Ovary (tissue), 9 donors: ENCODE results near the gene MRPL57. TPM values are rescaled to one million over a fixed set of nuclear protein-coding genes. Genes with fewer than 3 reads are reported as not detected.
"Not testable (repeated sequence)": the region's sequence is repeated elsewhere in the genome, so short reads cannot be mapped to it uniquely, and the experiment has no call there.

Experiments used
- DNase-seq, 5 donors: peaks; one replicate each; pipeline ENCODE4 v3.0.0-alpha.2; 2019 to 2020
- H3K27ac ChIP-seq, 2 donors: fragments of 200-600 bp; one replicate each; pipeline versions ENCODE4 v1.5.1 to v1.8.0; 2019 to 2022
- H3K27me3 ChIP-seq: fragments of 200-600 bp; one replicate; pipeline ENCODE4 v1.8.0; 2022
- H3K36me3 ChIP-seq: fragments of 200-600 bp; sonication (generic); one replicate; pipeline ENCODE4 v1.5.1; 2019
- H3K4me1 ChIP-seq: one replicate; pipeline ENCODE4 v1.8.1; 2013; ENCODE audit warnings: mild to moderate bottlenecking, moderate library complexity; ENCODE audit not compliant: insufficient read depth
- H3K4me3 ChIP-seq: fragments of 200-600 bp; sonication (generic); one replicate; pipeline ENCODE4 v1.5.1; 2017
- H3K9me3 ChIP-seq, 2 donors: fragments of 200-600 bp in 1 of 2; sonication (generic) in 1 of 2; one replicate each; pipeline versions ENCODE4 v1.5.1 to v1.8.1; 2013 to 2019; ENCODE audit warnings: mild to moderate bottlenecking in 1 of 2, moderate library complexity in 1 of 2
- EP300 ChIP-seq: sonication (generic); formaldehyde crosslinking; IDR thresholded peaks from one replicate; pipeline ENCODE4 v1.6.1; 2017; ENCODE audit warnings: antibody characterized with exemption
- POLR2A ChIP-seq: fragments of 450-650 bp; IDR thresholded peaks from one replicate; pipeline ENCODE4 v1.6.1; 2017; ENCODE audit warnings: antibody characterized with exemption, mild to moderate bottlenecking, moderate library complexity
- WGBS, 3 donors: extraction: QIAGEN DNeasy Blood & Tissue Kit in 1 of 3; methylation state at CpG; one replicate each; pipeline versions ENCODE4 v1.1.5 to v1.1.7; 2013 to 2017; 5-methylcytosine and 5-hydroxymethylcytosine counted together
- intact Hi-C, 4 donors: fragments of 100-400 bp; cut with DNase I; formaldehyde crosslinking; loops; one replicate each; pipeline versions ENCODE4 v1.11.0 to v1.15.1; 2022 to 2023
- polyA plus RNA-seq, 2 donors: library from polyadenylated mRNA; stranded (reverse); fragments of 200-250 nt in 1 of 2; fragments of 350-450 nt in 1 of 2; fragmentation: Illumina TruSeq in 1 of 2; extraction: RNeasy Lipid Tissue Mini Kit (QIAGEN cat#74804) in 1 of 2; gene quantifications; one replicate each; pipeline ENCODE4 v1.2.3, GENCODE V29; 2013 to 2014
- total RNA-seq, 7 donors: library from RNA; depleted of rRNA in 2 of 7; stranded (reverse); fragments of >200 nt in 2 of 7; fragmentation: NEBNext Ultra II Directional in 3 of 7; extraction: Animal tissue kit (Norgen Biotek cat#: 25700) in 3 of 7; gene quantifications; one replicate each; pipeline versions ENCODE4 v1.1.0 to v1.2.4, GENCODE V29; 2016 to 2023
- TF ChIP-seq, protein P1 (sequence below), 3 donors: fragments of 450-650 bp in 2 of 3; fragments of 200-600 bp in 1 of 3; IDR thresholded peaks; one replicate each; pipeline versions ENCODE4 v1.5.1 to v1.8.0; 2016 to 2022; ENCODE audit warnings: antibody characterized with exemption in 3 of 3, mild to moderate bottlenecking in 1 of 3
- donor health status: DM: no; HTN: no; CAD: no; lungs with moderate emphysema.
- donor health status: DM: no; HTN: no; CAD: no.
- donor health status: Bipolar disorder and iron deficiency.
- donor health status: DM: yes; HTN: yes; CAD: no.
- donor health status: DM: no; HTN: no; CAD: no.
- donor health status: DM: yes; HTN: yes; CAD: no.

MRPL57 gene
- total and polyA plus RNA-seq, 9 donors, result 16.1 to 39.3 (median 19.7) TPM

DNA sequence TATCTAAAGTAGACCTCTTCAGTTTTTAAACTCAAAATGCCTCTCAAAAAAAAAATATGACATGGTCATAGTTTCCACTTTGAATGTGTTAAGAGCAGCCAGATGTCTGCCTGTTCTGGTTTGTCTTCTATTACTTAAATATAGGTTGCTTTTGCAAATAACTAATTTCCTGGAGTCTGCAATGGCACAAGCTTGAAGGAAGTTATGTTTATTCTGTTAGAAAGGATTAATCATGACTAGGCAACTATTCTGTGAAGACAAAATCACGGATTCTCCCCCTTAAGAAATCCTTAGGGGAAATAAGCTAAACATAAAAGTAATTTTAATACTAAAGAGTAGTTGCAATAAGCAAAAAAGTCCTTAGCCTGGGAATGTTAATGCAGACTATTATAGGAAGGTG lies 26.4 kb upstream of the MRPL57 start:
- intact Hi-C loops, result no loop called here
- Histone ChIP-seq H3K36me3 (no peaks in the 10 kb centered on the region), H3K27me3 (no peaks in the 10 kb centered on the region), H3K9me3 (no peaks in the 10 kb centered on the region), H3K4me3 (no peak overlapping the region), H3K4me1 (no peaks in the 10 kb centered on the region), H3K27ac (no peak overlapping the region)
- DNase-seq, result no peak
- TF ChIP-seq, protein P1, sequence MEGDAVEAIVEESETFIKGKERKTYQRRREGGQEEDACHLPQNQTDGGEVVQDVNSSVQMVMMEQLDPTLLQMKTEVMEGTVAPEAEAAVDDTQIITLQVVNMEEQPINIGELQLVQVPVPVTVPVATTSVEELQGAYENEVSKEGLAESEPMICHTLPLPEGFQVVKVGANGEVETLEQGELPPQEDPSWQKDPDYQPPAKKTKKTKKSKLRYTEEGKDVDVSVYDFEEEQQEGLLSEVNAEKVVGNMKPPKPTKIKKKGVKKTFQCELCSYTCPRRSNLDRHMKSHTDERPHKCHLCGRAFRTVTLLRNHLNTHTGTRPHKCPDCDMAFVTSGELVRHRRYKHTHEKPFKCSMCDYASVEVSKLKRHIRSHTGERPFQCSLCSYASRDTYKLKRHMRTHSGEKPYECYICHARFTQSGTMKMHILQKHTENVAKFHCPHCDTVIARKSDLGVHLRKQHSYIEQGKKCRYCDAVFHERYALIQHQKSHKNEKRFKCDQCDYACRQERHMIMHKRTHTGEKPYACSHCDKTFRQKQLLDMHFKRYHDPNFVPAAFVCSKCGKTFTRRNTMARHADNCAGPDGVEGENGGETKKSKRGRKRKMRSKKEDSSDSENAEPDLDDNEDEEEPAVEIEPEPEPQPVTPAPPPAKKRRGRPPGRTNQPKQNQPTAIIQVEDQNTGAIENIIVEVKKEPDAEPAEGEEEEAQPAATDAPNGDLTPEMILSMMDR (IDR thresholded peaks at IDR 0.05), result no peak
- TF ChIP-seq POLR2A, result no peak
- no peak for TF ChIP-seq EP300
- WGBS, 3 donors, result 73 to 81% (median 73%) methylated on average over 1 of the region's 1 CpG

DNA sequence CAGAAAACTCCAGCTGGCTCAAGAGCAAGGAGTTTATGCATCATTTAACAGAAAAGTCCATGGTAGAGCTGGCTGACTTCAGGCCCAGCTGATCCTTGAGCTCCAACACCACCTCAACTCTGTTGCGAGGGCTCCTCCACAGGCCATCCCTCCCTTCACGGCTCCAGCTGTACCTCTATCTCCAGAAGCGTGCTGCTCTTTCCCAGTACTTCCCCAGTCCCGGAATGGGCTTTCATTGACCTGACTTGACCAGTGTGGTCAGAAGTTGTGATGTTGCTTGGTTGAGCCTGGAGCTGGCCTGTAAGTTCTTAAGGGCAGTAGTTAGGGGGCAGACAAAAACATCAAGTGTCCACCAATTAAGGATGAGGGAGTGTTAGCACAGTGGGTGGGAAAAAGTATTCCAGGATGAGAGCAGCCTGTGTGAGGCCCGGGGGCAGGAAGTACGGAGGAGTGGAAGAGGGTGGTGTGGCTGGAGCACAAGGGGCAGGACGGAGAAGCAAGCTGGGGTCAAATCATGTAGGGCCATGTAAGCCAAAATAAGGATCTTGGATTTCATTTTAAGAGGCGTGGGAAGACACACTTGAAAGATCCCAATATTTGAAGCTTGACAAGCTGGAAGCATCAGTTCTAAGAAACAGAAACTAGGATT lies 24.1 kb upstream of the MRPL57 start:
- no peak for DNase-seq
- Histone ChIP-seq H3K36me3 (no peaks in the 10 kb centered on the region), H3K4me3 (no peak overlapping the region), H3K27ac (no peak overlapping the region), H3K4me1 (no peaks in the 10 kb centered on the region), H3K27me3 (no peaks in the 10 kb centered on the region), H3K9me3 (no peaks in the 10 kb centered on the region)
- intact Hi-C loops, result no loop called here
- 58 to 70% (median 65%) methylated on average over 8 of the region's 8 CpGs for WGBS, 3 donors
- no peak for TF ChIP-seq EP300
- TF ChIP-seq, protein P1 (IDR thresholded peaks at IDR 0.05), result no peak
- TF ChIP-seq POLR2A, result no peak

DNA sequence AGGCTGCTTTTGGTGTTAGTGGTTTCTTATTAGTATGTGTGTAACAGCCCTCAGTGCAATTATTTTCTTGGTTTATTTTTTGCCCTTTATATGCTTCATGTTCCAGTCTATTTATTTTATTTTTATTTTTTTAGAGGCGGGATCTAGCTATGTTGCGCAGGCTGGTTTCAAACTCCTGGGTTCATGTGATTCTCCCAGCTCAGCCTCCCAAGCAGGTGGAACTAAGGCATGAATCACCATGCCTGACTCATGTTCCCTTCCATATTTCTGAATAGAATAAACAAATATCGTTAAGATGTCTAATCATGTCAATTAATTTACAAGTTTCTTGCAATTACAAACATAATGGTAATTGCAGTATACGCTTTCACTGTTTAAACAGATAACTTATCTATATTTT lies 11.8 kb upstream of the MRPL57 start:
- no peak for TF ChIP-seq EP300
- no peak for TF ChIP-seq POLR2A
- TF ChIP-seq, protein P1 (IDR thresholded peaks at IDR 0.05), result no peak
- Histone ChIP-seq H3K4me1 (no peaks in the 10 kb centered on the region), H3K27me3 (no peaks in the 10 kb centered on the region), H3K36me3 (no peaks in the 10 kb centered on the region), H3K4me3 (no peak overlapping the region), H3K27ac (no peak overlapping the region), H3K9me3 (no peaks in the 10 kb centered on the region)
- WGBS, 3 donors, result 93 to 98% (median 94%) methylated on average over 4 of the region's 4 CpGs
- intact Hi-C loops, result no loop called here
- DNase-seq, result no peak

DNA sequence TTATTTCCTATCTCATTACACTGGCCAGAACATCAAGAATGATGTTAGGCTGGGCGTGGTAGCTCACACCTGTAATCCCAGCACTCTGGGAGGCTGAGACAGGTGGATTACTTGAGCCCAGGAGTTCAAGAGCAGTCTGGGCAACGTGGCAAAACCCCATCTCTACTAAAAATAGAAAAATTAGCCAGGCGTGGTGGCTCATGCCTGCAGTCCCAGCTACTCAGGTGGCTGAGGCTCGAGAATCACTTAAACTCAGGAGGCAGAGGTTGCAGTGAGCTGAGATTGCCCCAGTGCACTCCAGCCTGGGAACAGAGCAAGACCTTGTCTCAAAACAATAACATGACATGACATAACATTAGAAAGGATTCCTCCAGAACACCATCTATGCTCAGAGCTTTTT lies 10.9 kb upstream of the MRPL57 start:
- H3K4me1 ChIP-seq, H3K27me3 ChIP-seq, H3K27ac ChIP-seq, H3K9me3 ChIP-seq, H3K4me3 ChIP-seq, DNase-seq, H3K36me3 ChIP-seq, intact Hi-C loops: not testable (repeated sequence)
- 93 to 95% (median 94%) methylated on average over 4 of the region's 4 CpGs for WGBS, 3 donors

DNA sequence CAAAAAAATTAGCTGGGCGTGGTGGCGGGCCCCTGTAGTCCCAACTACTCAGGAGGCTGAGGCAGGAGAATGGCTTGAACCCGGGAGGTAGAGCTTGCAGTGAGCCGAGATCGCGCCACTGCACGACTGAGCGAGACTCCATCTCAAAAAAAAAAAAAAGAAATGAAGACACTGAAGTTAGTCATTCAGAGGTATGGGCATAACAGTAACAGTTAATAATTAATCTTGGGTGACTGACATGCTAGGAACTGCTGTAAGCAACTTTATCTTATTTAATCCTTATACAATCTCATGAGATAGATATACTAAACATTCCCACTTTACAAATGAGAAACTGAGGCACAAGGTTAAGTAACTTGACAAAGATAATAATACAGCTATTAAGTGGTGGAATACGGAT lies 5.0 kb upstream of the MRPL57 start:
- 95 to 96% (median 96%) methylated on average over 9 of the region's 9 CpGs for WGBS, 3 donors

DNA sequence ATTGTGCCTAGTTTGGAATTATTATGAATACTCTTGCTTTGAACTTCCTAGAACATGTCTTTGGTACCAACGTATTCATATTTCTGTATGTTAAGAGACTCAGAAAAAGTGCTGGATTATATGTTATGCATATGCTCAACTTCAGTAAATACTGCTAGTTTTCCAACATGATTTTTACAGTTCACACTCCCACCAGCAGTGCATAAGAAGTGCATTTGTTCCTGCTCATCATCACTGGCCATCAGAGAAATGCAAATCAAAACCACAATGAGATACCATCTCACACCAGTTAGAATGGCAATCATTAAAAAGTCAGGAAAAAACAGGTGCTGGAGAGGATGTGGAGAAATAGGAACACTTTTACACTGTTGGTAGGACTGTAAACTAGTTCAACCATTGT lies 2.7 kb upstream of the MRPL57 start:
- H3K27me3 ChIP-seq, intact Hi-C loops, DNase-seq, H3K27ac ChIP-seq, H3K9me3 ChIP-seq, H3K4me1 ChIP-seq, H3K4me3 ChIP-seq, H3K36me3 ChIP-seq: not testable (repeated sequence)
- WGBS, 3 donors, result 0% methylated on average over 1 of the region's 1 CpG

More for the DNA sequence above, 5.0 kb upstream of the MRPL57 start:
- Histone ChIP-seq H3K27ac (no peak overlapping the region), H3K4me1 (no peaks in the 10 kb centered on the region), H3K9me3 (no peaks in the 10 kb centered on the region), H3K4me3 (no peak overlapping the region), H3K36me3 (no peaks in the 10 kb centered on the region), H3K27me3 (no peaks in the 10 kb centered on the region)
- intact Hi-C loops, result no loop called here
- no peak for DNase-seq
- TF ChIP-seq EP300, result no peak
- TF ChIP-seq, protein P1 (IDR thresholded peaks at IDR 0.05), result no peak
- TF ChIP-seq POLR2A, result no peak
